Gastroesophageal sphincter (tissue), 4 donors: Measurements from ENCODE around the gene DNAL4. TPM values are rescaled to one million over a fixed set of nuclear protein-coding genes. Genes with fewer than 3 reads are reported as not detected.
A peak's percentile ranks its signal among the peaks of the same experiment; 100 is the strongest.

Experiments
- ATAC-seq: fragments of 150-250 bp; one replicate; pipeline ENCODE4 v1.9.1; 2016; ENCODE audit warnings: mild to moderate bottlenecking, moderate library complexity
- H3K27ac ChIP-seq, 4 donors: fragments of 200-600 bp; sonication (generic) in 3 of 4; 1 replicate in 3 of 4; 2 replicates in 1 of 4; pipeline ENCODE4 v1.5.1; 2016 to 2019
- H3K27me3 ChIP-seq: fragments of 200-600 bp; sonication (generic); one replicate; pipeline ENCODE4 v1.5.1; 2019
- H3K36me3 ChIP-seq, 2 donors: fragments of 200-600 bp; sonication (generic); one replicate each; pipeline ENCODE4 v1.5.1; 2019; ENCODE audit warnings: control low read depth in 1 of 2
- H3K4me1 ChIP-seq, 3 donors: fragments of 200-600 bp; sonication (generic); 1 replicate in 2 of 3; 2 replicates in 1 of 3; pipeline ENCODE4 v1.5.1; 2016 to 2019; ENCODE audit warnings: control low read depth in 2 of 3
- H3K4me3 ChIP-seq, 2 donors: fragments of 200-600 bp; sonication (generic); one replicate each; pipeline ENCODE4 v1.5.1; 2019; ENCODE audit warnings: mild to moderate bottlenecking in 1 of 2, moderate library complexity in 1 of 2
- H3K9me3 ChIP-seq, 3 donors: fragments of 200-600 bp; sonication (generic); one replicate each; pipeline ENCODE4 v1.5.1; 2017 to 2019; ENCODE audit warnings: control low read depth in 2 of 3
- EP300 ChIP-seq: sonication (generic); formaldehyde crosslinking; IDR thresholded peaks from one replicate; pipeline ENCODE4 v1.6.1; 2017; ENCODE audit warnings: antibody characterized with exemption, mild to moderate bottlenecking
- POLR2A ChIP-seq, 2 donors: fragments of 450-650 bp; IDR thresholded peaks; one replicate each; pipeline ENCODE4 v1.6.1; 2017; ENCODE audit warnings: antibody characterized with exemption in 2 of 2, mild to moderate bottlenecking in 2 of 2, moderate library complexity in 1 of 2
- POLR2AphosphoS5 ChIP-seq: sonication (generic); formaldehyde crosslinking; IDR thresholded peaks from one replicate; pipeline ENCODE4 v1.6.1; 2017; ENCODE audit warnings: antibody characterized with exemption
- WGBS, 2 donors: methylation state at CpG; one replicate each; pipeline ENCODE4 v1.1.5; 2018; ENCODE audit warnings: low coverage in 1 of 2; 5-methylcytosine and 5-hydroxymethylcytosine counted together
- total RNA-seq, 4 donors: library from RNA; depleted of rRNA; stranded (reverse); fragments of >200 nt; gene quantifications; one replicate each; pipeline ENCODE4 v1.1.0, GENCODE V29; 2016
- TF ChIP-seq, protein P1 (sequence below), 4 experiments: fragments of 200-600 bp in 2 of 4; fragments of 450-650 bp in 2 of 4; sonication (generic) in 1 of 4; IDR thresholded peaks; one replicate each; pipeline ENCODE4 v1.5.1; 2017 to 2019; ENCODE audit warnings: antibody characterized with exemption in 4 of 4, mild to moderate bottlenecking in 2 of 4, moderate library complexity in 2 of 4

The DNAL4 gene
- total RNA-seq, 4 donors from 2014 or later, result 10.0 to 16.1 (median 14.6) TPM

DNA sequence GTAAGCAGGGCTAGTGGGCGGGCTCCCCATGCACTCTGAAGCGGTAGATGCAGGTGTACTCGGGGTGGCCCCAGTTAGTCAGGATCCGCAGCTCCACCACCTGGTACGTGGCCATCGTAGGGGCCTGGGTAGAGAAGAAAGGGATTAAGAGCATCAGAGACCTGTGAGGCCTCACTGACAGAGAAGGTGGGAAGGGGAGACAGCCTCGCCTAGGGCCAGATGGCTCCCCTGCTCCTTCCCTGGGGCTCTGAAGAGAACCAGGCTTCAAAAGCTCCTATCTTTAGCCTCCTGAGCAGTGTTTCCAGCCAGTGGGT lies 57.7 kb downstream of the DNAL4 start:
- 57 to 83% methylated on average over 1 of the region's 7 CpGs for WGBS, 2 donors
- H3K36me3 ChIP-seq, result peaks cover 5 to 86% of the 10 kb centered on the region in 2 donors

DNA sequence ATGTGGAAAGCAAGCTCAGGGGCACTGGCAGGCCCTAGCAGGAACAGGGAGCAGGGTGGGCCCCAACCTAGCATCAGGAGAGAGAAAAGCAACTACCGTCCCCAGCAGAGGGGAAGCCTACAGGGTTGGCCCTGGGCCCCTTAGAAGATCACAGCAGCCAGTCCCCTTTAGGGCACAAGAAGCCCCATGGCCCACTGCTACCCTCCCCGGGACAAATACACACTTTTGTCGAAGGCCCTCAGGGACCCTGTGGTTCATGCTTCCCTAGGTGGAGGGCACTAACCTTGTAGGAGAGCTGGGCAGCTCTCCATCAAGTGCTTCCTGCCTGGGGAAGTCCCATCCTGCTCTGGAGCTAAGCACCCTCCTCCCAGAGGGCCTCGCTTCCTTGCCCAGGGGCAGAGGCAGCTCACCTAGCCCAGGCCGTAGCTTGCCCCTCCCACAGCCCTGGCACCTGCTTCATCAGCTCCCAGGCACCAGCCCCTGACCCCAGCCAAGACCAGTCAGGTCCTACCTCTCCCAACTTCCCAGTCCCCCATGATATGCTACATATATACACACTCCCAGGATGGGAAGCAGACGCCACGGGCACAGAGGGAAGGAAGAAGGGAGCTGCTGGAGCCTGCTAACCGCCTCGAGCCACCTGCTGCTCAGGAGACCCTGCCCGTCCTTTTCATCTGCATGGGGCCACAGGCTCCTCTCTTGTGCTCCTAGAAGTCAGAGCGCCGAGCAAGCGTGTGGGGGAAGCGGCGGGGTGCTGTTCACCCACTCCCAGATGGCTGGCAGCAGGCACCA lies 58.3 kb downstream of the DNAL4 start:
- H3K4me3 ChIP-seq, result no peak overlapping the region
- no peaks in the 10 kb centered on the region for H3K9me3 ChIP-seq
- no CpG with 5 or more reads among the region's 15 CpGs for WGBS, 2 donors
- peak overlapping the region in 3 of 4 donors; percentile 82 to 89 (median 85) for H3K27ac ChIP-seq
- peaks cover 0 to 53% (median 26%) of the 10 kb centered on the region in 3 donors for H3K4me1 ChIP-seq
- TF ChIP-seq EP300, result no peak
- TF ChIP-seq, protein P1, sequence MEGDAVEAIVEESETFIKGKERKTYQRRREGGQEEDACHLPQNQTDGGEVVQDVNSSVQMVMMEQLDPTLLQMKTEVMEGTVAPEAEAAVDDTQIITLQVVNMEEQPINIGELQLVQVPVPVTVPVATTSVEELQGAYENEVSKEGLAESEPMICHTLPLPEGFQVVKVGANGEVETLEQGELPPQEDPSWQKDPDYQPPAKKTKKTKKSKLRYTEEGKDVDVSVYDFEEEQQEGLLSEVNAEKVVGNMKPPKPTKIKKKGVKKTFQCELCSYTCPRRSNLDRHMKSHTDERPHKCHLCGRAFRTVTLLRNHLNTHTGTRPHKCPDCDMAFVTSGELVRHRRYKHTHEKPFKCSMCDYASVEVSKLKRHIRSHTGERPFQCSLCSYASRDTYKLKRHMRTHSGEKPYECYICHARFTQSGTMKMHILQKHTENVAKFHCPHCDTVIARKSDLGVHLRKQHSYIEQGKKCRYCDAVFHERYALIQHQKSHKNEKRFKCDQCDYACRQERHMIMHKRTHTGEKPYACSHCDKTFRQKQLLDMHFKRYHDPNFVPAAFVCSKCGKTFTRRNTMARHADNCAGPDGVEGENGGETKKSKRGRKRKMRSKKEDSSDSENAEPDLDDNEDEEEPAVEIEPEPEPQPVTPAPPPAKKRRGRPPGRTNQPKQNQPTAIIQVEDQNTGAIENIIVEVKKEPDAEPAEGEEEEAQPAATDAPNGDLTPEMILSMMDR (IDR thresholded peaks at IDR 0.05), result no peak
- TF ChIP-seq POLR2AphosphoS5, result no peak
- no peak for TF ChIP-seq POLR2A (IDR thresholded peaks at IDR 0.05)
- peaks cover 5 to 86% of the 10 kb centered on the region in 2 donors for H3K36me3 ChIP-seq
- H3K27me3 ChIP-seq, result no peaks in the 10 kb centered on the region
- ATAC-seq, result no peak

More for the DNA sequence above, 57.7 kb downstream of the DNAL4 start:
- no peak overlapping the region for H3K4me3 ChIP-seq
- no peaks in the 10 kb centered on the region for H3K9me3 ChIP-seq
- H3K4me1 ChIP-seq, result peaks cover 0 to 53% (median 26%) of the 10 kb centered on the region in 3 donors
- TF ChIP-seq, protein P1 (IDR thresholded peaks at IDR 0.05), result no peak
- no peak for TF ChIP-seq EP300
- no peak for TF ChIP-seq POLR2AphosphoS5
- no peak for TF ChIP-seq POLR2A (IDR thresholded peaks at IDR 0.05)
- peak overlapping the region in 3 of 4 donors; percentile 31 to 85 (median 82) for H3K27ac ChIP-seq
- no peak for ATAC-seq
- no peaks in the 10 kb centered on the region for H3K27me3 ChIP-seq

DNA sequence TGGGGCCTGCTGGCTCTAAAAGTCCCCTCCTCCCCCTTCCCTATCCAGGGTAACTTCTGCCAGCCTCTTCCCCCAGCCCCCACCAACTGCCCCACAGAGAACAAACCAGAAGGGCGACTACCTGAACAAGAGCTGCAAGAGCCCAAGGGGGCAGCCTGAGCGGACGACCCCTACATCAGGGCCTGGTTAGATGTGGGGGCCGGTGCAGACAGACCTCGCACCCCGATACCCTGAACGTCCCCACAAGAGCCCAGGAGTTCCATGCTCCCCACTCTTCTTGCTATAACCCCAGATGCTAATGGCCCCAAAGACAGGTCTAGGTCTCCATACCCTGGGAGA lies 58.8 kb downstream of the DNAL4 start:
- TF ChIP-seq, protein P1 (IDR thresholded peaks at IDR 0.05), result no peak
- TF ChIP-seq POLR2AphosphoS5 (no peak), EP300 (no peak), POLR2A (IDR thresholded peaks at IDR 0.05) (no peak)
- 94 to 100% methylated on average over 1 to 3 of the region's 7 CpGs for WGBS, 2 donors
- ATAC-seq, result no peak
- peaks cover 0 to 53% (median 26%) of the 10 kb centered on the region in 3 donors for H3K4me1 ChIP-seq
- H3K27me3 ChIP-seq, result no peaks in the 10 kb centered on the region
- H3K27ac ChIP-seq, result peak overlapping the region in 3 of 4 donors; percentile 82 to 89 (median 85)
- no peaks in the 10 kb centered on the region for H3K9me3 ChIP-seq
- no peak overlapping the region for H3K4me3 ChIP-seq
- H3K36me3 ChIP-seq, result peaks cover 2 to 86% of the 10 kb centered on the region in 2 donors

DNA sequence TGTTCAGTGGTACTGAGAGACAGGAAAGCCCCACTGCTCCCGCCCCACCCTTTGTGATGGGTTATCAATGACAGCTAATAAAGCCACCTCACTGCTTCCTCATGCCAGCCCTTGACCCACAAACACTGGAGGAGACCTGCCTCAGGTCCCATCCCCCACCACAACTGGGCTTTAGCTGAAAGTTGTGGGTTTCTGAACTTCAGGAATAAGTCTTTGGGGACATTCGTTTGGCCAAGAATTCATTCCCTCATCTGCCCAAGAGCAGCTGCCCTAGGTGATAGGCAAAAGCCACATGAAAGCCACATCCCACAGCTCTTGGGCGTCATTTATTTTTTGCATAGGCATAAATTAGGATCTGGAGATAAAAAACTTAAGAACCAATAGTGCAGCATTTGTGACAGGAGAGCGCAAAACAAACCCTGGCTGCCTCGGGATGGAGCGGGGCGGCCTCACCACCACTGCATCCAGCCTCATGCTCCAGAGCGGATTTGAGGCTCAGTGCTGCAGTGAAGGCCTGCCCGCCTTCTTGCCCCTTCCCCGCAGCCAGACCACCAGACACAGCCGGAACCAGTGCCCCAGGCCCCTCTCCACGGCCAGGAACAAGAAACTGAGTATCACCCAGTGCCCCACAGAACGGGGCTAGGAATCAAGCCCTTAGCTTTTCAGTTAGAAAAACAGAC lies 59.4 kb downstream of the DNAL4 start:
- H3K4me1 ChIP-seq, result peaks cover 0 to 53% (median 26%) of the 10 kb centered on the region in 3 donors
- 59 to 67% methylated on average over 1 to 3 of the region's 13 CpGs for WGBS, 2 donors
- no peaks in the 10 kb centered on the region for H3K9me3 ChIP-seq
- TF ChIP-seq POLR2AphosphoS5 (no peak), EP300 (no peak), POLR2A (IDR thresholded peaks at IDR 0.05) (no peak)
- TF ChIP-seq, protein P1 (IDR thresholded peaks at IDR 0.05), result no peak
- H3K4me3 ChIP-seq, result no peak overlapping the region
- H3K27me3 ChIP-seq, result no peaks in the 10 kb centered on the region
- H3K36me3 ChIP-seq, result peaks cover 0 to 86% of the 10 kb centered on the region in 2 donors
- ATAC-seq, result no peak
- peak overlapping the region; percentile 37 to 89 (median 84) for H3K27ac ChIP-seq
